ENCODE data around the gene ID4.

Gene ID4

DNA sequence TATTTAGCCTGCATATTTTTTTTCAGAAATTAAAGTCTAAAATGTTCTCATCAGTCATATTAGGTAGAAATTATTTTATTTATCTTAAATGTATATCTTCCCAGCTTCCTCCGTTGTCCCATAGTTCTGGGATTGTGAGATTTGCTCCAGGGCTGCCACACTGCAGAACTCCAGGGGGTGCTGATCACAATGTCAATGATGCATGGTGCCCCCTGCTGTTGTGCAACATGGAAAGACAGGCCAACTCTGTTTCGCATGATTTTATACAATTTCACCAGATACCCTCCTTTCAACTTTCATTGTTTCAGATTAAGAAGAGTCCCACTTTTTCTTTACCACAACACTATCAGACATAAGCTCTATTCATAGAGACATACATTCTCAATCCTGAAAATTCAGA, 35.9 kb downstream of the ID4 start:
- Histone ChIP-seq H2AK5ac (ENCODE audit: low read depth, low read length) (no peak overlapping the region), H4K91ac (ENCODE audit: low read depth, low read length, poor library complexity) (no peak overlapping the region), H3K4me3 (ENCODE audit: low read length in 2 of 2) (no peak overlapping the region), H3K14ac (ENCODE audit: low read length) (no peak overlapping the region), H3K9me3 (replicated peaks in 1 of 2; ENCODE audit: control insufficient read depth in 2 of 2, insufficient read depth in 1 of 2, low read depth in 1 of 2, low read length in 2 of 2) (no peaks in the 10 kb centered on the region), H3K36me3 (replicated peaks in 1 of 2; ENCODE audit: control insufficient read depth in 2 of 2, insufficient read depth in 2 of 2, low read length in 2 of 2) (no peaks in the 10 kb centered on the region), H3K4me2 (ENCODE audit: insufficient read depth, low read length, poor library complexity, severe bottlenecking) (no peak overlapping the region), H2BK15ac (ENCODE audit: low read length) (no peak overlapping the region), H3K27ac (replicated peaks; ENCODE audit: low read length) (no peak overlapping the region), H2BK12ac (ENCODE audit: low read length) (no peak overlapping the region), H3K4me1 (ENCODE audit: control insufficient read depth in 2 of 2, insufficient read depth in 1 of 2, low read depth in 1 of 2, low read length in 2 of 2) (no peaks in the 10 kb centered on the region), H3K18ac (ENCODE audit: low read length) (no peak overlapping the region), H2BK5ac (ENCODE audit: low read length) (no peak overlapping the region), H3K23ac (ENCODE audit: low read depth, low read length, poor library complexity) (no peak overlapping the region), H3K9ac (ENCODE audit: low read depth, low read length, poor library complexity) (no peak overlapping the region), H3K79me1 (ENCODE audit: low read depth, low read length) (no peaks in the 10 kb centered on the region), H2AFZ (ENCODE audit: low read length) (no peak overlapping the region), H3K27me3 (ENCODE audit: control insufficient read depth in 3 of 3, insufficient read depth in 3 of 3, low read depth in 1 of 3, low read length in 3 of 3) (no peaks in the 10 kb centered on the region), H4K8ac (ENCODE audit: low read depth, low read length) (no peak overlapping the region), H2BK120ac (ENCODE audit: low read depth, low read length) (no peak overlapping the region), H3K4ac (ENCODE audit: low read length) (no peak overlapping the region)
- DNase-seq (ENCODE audit: low spot score), result no peak
- WGBS, 2 donors (ENCODE audit: extremely low coverage in 2 of 2, insufficient read length in 2 of 2, insufficient replicate concordance in 1 of 2), result no CpG with 5 or more reads among the region's 2 CpGs

DNA sequence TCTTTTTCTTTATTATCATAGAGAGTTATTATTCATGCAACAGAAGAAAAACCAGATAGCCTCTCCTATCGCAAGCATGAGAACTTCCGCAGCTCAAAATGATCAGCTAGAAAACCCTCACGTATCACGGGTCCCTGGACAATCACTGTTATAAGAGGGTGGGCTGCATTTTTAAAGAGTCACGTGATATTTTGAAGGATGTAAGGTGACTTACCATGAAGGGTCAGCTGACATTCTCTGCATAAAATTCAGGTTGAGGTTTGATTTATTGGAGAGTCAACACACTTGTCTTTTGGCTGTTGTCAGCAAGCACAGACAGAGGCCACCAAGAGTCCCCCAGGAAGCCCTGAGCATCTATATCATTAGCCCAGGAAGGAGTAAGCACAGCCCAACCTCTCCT, 39.5 kb downstream of the ID4 start:
- no peak overlapping the region for H3K27ac ChIP-seq (replicated peaks; ENCODE audit: low read length)
- H2BK5ac ChIP-seq (ENCODE audit: low read length), result no peak overlapping the region
- no peaks in the 10 kb centered on the region for H3K27me3 ChIP-seq (ENCODE audit: control insufficient read depth in 3 of 3, insufficient read depth in 3 of 3, low read depth in 1 of 3, low read length in 3 of 3)

DNA sequence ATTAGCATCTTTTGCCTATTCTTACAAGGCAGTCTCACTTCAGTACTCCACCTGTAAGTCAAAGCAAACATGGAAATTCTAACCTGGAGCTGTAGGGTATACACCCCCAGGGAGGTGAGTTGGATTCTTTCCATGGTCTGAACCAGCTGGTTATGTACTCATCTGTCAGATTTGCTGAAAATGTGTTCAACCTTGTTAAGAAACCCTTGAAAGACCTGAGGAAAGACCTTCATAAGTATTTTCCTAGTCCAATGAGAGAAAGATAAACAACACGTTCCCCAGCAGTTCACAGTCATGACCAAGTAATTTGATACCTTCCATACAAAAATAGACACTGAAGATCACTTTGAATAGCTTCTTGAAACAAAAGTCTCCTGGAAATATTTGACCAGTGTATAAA, 42.5 kb downstream of the ID4 start:
- H3K4me3 ChIP-seq (ENCODE audit: low read length in 2 of 2), result no peak overlapping the region
- H3K9ac ChIP-seq (ENCODE audit: low read depth, low read length, poor library complexity), result no peak overlapping the region
- H2BK15ac ChIP-seq (ENCODE audit: low read length), result no peak overlapping the region
- H4K91ac ChIP-seq (ENCODE audit: low read depth, low read length, poor library complexity), result no peak overlapping the region
- no peak for DNase-seq (ENCODE audit: low spot score)
- H2BK5ac ChIP-seq (ENCODE audit: low read length), result no peak overlapping the region
- no peaks in the 10 kb centered on the region for H3K79me1 ChIP-seq (ENCODE audit: low read depth, low read length)
- no peak overlapping the region for H3K23ac ChIP-seq (ENCODE audit: low read depth, low read length, poor library complexity)
- no peak overlapping the region for H3K14ac ChIP-seq (ENCODE audit: low read length)
- no peak overlapping the region for H4K8ac ChIP-seq (ENCODE audit: low read depth, low read length)
- no peak overlapping the region for H3K4ac ChIP-seq (ENCODE audit: low read length)
- H3K27ac ChIP-seq (replicated peaks; ENCODE audit: low read length), result no peak overlapping the region
- no peaks in the 10 kb centered on the region for H3K27me3 ChIP-seq (ENCODE audit: control insufficient read depth in 3 of 3, insufficient read depth in 3 of 3, low read depth in 1 of 3, low read length in 3 of 3)
- WGBS, 2 donors (ENCODE audit: extremely low coverage in 2 of 2, insufficient read length in 2 of 2, insufficient replicate concordance in 1 of 2), result no CpG with 5 or more reads among the region's 1 CpG
- H3K18ac ChIP-seq (ENCODE audit: low read length), result no peak overlapping the region
- no peak overlapping the region for H2BK120ac ChIP-seq (ENCODE audit: low read depth, low read length)
- no peak overlapping the region for H3K4me2 ChIP-seq (ENCODE audit: insufficient read depth, low read length, poor library complexity, severe bottlenecking)
- no peak overlapping the region for H2BK12ac ChIP-seq (ENCODE audit: low read length)
- no peaks in the 10 kb centered on the region for H3K9me3 ChIP-seq (replicated peaks in 1 of 2; ENCODE audit: control insufficient read depth in 2 of 2, insufficient read depth in 1 of 2, low read depth in 1 of 2, low read length in 2 of 2)
- no peak overlapping the region for H2AFZ ChIP-seq (ENCODE audit: low read length)
- H3K4me1 ChIP-seq (ENCODE audit: control insufficient read depth in 2 of 2, insufficient read depth in 1 of 2, low read depth in 1 of 2, low read length in 2 of 2), result no peaks in the 10 kb centered on the region
- H3K36me3 ChIP-seq (replicated peaks in 1 of 2; ENCODE audit: control insufficient read depth in 2 of 2, insufficient read depth in 2 of 2, low read length in 2 of 2), result no peaks in the 10 kb centered on the region
- no peak overlapping the region for H2AK5ac ChIP-seq (ENCODE audit: low read depth, low read length)

More for the DNA sequence above, 39.5 kb downstream of the ID4 start:
- Histone ChIP-seq H2AFZ (ENCODE audit: low read length) (no peak overlapping the region), H3K23ac (ENCODE audit: low read depth, low read length, poor library complexity) (no peak overlapping the region), H3K79me1 (ENCODE audit: low read depth, low read length) (no peaks in the 10 kb centered on the region), H3K4me3 (ENCODE audit: low read length in 2 of 2) (no peak overlapping the region), H4K91ac (ENCODE audit: low read depth, low read length, poor library complexity) (no peak overlapping the region), H3K4me1 (ENCODE audit: control insufficient read depth in 2 of 2, insufficient read depth in 1 of 2, low read depth in 1 of 2, low read length in 2 of 2) (no peaks in the 10 kb centered on the region), H2AK5ac (ENCODE audit: low read depth, low read length) (no peak overlapping the region), H3K9ac (ENCODE audit: low read depth, low read length, poor library complexity) (no peak overlapping the region), H2BK15ac (ENCODE audit: low read length) (no peak overlapping the region), H3K36me3 (replicated peaks in 1 of 2; ENCODE audit: control insufficient read depth in 2 of 2, insufficient read depth in 2 of 2, low read length in 2 of 2) (no peaks in the 10 kb centered on the region), H2BK12ac (ENCODE audit: low read length) (no peak overlapping the region), H3K14ac (ENCODE audit: low read length) (no peak overlapping the region), H3K9me3 (replicated peaks in 1 of 2; ENCODE audit: control insufficient read depth in 2 of 2, insufficient read depth in 1 of 2, low read depth in 1 of 2, low read length in 2 of 2) (no peaks in the 10 kb centered on the region), H3K18ac (ENCODE audit: low read length) (no peak overlapping the region), H3K4me2 (ENCODE audit: insufficient read depth, low read length, poor library complexity, severe bottlenecking) (no peak overlapping the region), H3K4ac (ENCODE audit: low read length) (no peak overlapping the region), H4K8ac (ENCODE audit: low read depth, low read length) (no peak overlapping the region), H2BK120ac (ENCODE audit: low read depth, low read length) (no peak overlapping the region)
- DNase-seq (ENCODE audit: low spot score), result no peak
- no CpG with 5 or more reads among the region's 5 CpGs for WGBS, 2 donors (ENCODE audit: extremely low coverage in 2 of 2, insufficient read length in 2 of 2, insufficient replicate concordance in 1 of 2)

DNA sequence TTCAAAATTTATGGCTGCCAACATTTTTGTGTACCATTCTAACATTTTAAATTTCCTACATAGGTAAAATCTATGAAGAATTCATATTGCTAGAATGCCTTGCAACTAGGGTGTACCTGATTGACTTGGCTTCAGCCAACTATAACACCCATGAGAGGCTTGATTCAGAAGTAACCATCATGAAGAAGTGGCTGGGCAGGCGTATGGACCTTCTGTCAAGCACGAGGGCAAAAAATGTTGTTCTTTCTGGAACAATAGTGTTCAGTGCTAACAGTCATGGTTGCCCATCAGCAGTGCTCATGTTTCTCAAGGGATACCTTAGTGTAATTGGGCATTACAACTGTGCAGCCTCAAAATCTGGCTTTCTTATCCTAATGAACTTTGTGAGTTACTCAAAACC, 42.9 kb downstream of the ID4 start:
- H2BK120ac ChIP-seq (ENCODE audit: low read depth, low read length), result no peak overlapping the region
- H3K14ac ChIP-seq (ENCODE audit: low read length), result no peak overlapping the region
- H3K36me3 ChIP-seq (replicated peaks in 1 of 2; ENCODE audit: control insufficient read depth in 2 of 2, insufficient read depth in 2 of 2, low read length in 2 of 2), result no peaks in the 10 kb centered on the region
- no peak overlapping the region for H3K18ac ChIP-seq (ENCODE audit: low read length)
- H4K91ac ChIP-seq (ENCODE audit: low read depth, low read length, poor library complexity), result no peak overlapping the region
- H2BK15ac ChIP-seq (ENCODE audit: low read length), result no peak overlapping the region
- WGBS, 2 donors (ENCODE audit: extremely low coverage in 2 of 2, insufficient read length in 2 of 2, insufficient replicate concordance in 1 of 2), result no CpG with 5 or more reads among the region's 2 CpGs
- H4K8ac ChIP-seq (ENCODE audit: low read depth, low read length), result no peak overlapping the region
- H3K23ac ChIP-seq (ENCODE audit: low read depth, low read length, poor library complexity), result no peak overlapping the region
- H2AK5ac ChIP-seq (ENCODE audit: low read depth, low read length), result no peak overlapping the region
- no peak overlapping the region for H3K4me2 ChIP-seq (ENCODE audit: insufficient read depth, low read length, poor library complexity, severe bottlenecking)
- H3K4me1 ChIP-seq (ENCODE audit: control insufficient read depth in 2 of 2, insufficient read depth in 1 of 2, low read depth in 1 of 2, low read length in 2 of 2), result no peaks in the 10 kb centered on the region
- no peak overlapping the region for H3K4me3 ChIP-seq (ENCODE audit: low read length in 2 of 2)
- H3K9me3 ChIP-seq (replicated peaks in 1 of 2; ENCODE audit: control insufficient read depth in 2 of 2, insufficient read depth in 1 of 2, low read depth in 1 of 2, low read length in 2 of 2), result no peaks in the 10 kb centered on the region
- H3K4ac ChIP-seq (ENCODE audit: low read length), result no peak overlapping the region
- no peak overlapping the region for H2BK5ac ChIP-seq (ENCODE audit: low read length)
- no peak overlapping the region for H3K27ac ChIP-seq (replicated peaks; ENCODE audit: low read length)
- DNase-seq (ENCODE audit: low spot score), result no peak
- no peak overlapping the region for H2BK12ac ChIP-seq (ENCODE audit: low read length)
- no peak overlapping the region for H2AFZ ChIP-seq (ENCODE audit: low read length)
- H3K9ac ChIP-seq (ENCODE audit: low read depth, low read length, poor library complexity), result no peak overlapping the region
- H3K79me1 ChIP-seq (ENCODE audit: low read depth, low read length), result no peaks in the 10 kb centered on the region
- no peaks in the 10 kb centered on the region for H3K27me3 ChIP-seq (ENCODE audit: control insufficient read depth in 3 of 3, insufficient read depth in 3 of 3, low read depth in 1 of 3, low read length in 3 of 3)
